HepG2 (cell line): ENCODE results near the gene RAB39B.

Experiments
- RELA ChIP-seq: sonication (generic); formaldehyde crosslinking; IDR thresholded peaks from 2 replicates; pipeline ENCODE4 v1.4.0; 2020; ENCODE audit warnings: missing genetic modification reagents
- ZNF143 ChIP-seq: sonication (generic); formaldehyde crosslinking; IDR thresholded peaks from 2 replicates; pipeline ENCODE4 v1.4.0; 2020; ENCODE audit warnings: missing genetic modification reagents
- ZNF740 ChIP-seq: sonication (generic); formaldehyde crosslinking; IDR thresholded peaks from 2 replicates; pipeline ENCODE4 v1.4.0; 2020; ENCODE audit warnings: missing genetic modification reagents

- TF ChIP-seq ZNF143 (CRISPR knock-in tag) (no peak), RELA (CRISPR knock-in tag) (no peak), ZNF740 (no peak)
These were observed 6.7 kb upstream of the RAB39B start for GRCh38 chrX:155270969-155271368.
